Anterior cingulate cortex (tissue), 58 donors: Measurements from ENCODE around the gene FUOM.

ENCODE experiments used
- DNase-seq, 58 donors: peaks; one replicate each; lab custom pipeline; 2025; lab: John Stamatoyannopoulos, UW

Gene FUOM

GRCh38 chr10:133318494-133319127, 39.2 kb downstream of the FUOM start:
- DNase-seq: peak in 20 of 58 donors; percentile 9 to 66 (median 28)

DNA sequence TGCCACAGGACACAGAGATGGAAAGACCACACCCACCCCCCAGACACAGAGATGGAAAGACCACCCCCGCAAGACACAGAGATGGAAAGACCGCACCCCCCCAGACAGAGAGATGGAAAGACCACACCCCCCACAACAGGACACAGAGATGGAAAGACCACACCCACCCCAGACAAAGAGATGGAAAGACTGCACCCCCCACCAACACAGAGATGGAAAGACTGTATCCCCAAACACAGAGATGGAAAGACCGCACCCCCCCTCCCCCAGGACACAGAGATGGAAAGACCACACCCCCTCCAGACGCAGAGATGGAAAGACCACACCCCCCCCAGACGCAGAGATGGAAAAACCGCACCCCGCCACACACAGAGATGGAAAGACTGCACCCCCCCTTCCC, 41.1 kb downstream of the FUOM start:
- DNase-seq: no peak

DNA sequence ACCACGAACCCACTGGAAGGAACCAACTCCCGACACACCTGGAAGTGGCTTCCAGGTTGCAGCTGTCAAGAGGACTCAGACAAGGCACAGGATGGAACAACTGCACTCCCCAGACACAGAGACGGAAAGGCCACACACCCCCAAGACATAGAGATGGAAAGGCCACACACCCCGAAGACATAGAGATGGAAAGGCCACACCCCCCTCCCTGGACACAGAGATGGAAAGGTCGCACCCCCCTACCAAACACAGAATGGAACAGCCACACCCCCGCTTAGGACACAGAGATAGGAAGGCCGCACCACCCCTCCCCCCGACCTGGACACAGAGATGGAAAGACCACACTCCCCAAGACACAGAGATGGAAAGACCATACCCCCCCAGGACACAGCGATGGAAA, 41.6 kb downstream of the FUOM start:
- DNase-seq: no peak

DNA sequence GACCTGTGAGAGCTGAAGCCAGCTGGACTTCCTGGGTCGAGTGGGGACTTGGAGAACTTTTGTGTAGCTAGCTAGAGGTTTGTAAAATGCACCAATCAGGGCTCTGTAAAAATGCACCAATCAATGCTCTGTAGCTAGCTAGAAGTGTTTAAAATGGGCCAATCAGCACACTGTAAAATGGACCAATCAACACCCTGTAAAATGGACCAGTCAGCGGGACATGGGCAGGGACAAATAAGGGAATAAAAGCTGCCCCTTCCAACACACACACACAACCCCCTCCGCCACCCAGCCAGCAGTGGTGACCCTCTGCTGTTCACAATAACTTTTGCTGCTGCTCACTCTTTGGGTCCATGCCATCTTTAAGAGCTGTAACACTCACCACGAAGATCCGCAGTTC, 42.0 kb downstream of the FUOM start:
- DNase-seq: no peak

DNA sequence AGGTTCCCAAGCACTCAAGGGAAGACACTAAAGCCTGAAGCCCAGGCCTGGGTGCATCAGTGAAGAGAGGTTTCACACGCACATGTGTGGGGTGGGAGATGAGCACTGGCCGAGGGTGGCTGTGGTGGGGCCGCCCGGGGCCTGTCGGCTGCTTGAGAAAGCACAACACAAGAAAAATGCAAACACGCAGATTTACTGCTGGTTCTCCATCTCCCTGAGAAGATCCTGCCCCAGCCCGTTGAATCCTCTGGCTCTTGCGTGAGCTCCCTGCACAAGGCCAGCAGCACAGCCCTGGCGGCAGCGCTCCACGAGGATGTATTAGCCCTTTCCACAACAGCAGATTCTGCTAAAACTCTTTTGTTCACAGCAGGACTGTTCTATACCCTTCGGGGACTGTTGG, 42.9 kb downstream of the FUOM start:
- DNase-seq: no peak

DNA sequence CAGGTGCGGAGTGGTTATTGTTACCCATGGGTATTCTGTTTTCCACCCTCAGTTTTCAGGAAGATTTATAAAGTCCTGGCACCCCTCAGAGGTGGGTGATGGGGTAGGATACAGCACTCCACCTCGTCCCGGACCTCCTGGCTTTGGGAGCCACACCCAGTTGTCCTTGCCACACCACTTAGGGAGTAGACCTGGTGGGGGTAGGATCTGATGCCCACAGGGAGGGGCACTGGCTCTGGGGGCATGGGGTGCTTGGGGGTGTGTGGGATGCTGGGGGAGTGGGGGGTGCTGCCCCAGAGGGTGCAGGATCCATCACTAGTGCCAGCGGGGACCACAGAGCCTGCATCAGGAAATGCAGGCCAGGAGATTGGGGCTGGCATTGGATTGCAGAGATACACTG, 44.6 kb downstream of the FUOM start:
- no peak for DNase-seq

DNA sequence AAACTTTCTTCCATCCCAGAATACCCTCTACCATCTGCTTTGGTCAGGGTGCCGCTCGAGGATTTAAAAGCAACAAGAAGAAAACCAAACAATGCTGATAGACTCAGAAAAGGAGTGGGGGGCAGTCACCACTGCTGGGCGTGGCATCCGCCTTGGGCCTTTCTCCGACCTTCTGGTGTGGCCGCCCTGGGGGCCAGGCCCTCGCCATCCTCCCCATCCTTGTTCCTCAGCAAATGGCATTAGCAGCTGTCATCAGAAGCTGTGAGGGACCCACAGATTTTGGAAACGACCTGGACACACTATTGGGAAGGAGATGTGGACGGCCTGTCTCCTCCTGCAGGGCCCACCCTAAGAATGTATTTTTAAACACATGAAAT, 45.1 kb downstream of the FUOM start:
- DNase-seq: no peak

- no peak for DNase-seq
Observed at GRCh38 chr10:133312016-133312768, 45.6 kb downstream of the FUOM start.

DNA sequence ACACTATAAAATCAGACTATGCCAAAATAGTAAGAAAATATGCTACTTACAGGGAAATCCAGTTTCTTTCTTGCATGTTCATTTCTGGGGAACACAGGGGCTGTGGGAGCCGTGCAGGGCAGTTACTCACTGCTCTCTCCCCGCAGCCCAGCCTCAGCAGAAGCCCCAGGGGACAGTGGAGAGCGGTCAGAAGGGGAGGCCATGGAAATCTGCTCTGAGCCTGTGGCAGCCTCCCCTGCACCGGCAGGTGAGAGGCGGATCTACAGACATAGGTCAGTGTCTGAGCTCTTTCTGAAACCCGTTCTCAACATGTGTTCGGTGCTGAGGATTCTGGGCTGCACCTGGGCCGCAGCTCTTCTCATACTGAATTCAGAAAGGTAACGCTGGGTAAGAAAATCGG, 46.2 kb downstream of the FUOM start:
- no peak for DNase-seq

DNA sequence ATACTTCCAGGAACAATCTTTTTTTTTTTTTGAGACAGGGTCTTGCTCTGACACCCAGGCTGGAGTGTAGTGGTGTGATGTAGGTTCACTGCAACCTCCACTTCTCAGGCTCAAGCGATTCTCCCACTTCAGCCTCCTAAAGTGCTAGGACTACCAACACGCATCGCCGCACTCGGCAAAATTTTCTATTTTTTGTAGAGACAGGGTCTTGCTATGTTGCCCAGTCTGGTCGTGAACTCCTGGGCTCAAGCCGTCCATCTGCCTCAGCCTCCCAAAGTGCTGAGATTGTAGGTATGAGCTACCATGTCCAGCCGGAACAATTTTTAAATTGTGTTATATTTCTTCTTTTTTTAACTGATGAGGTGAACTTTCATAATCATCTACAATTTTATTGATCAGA, 47.0 kb downstream of the FUOM start:
- no peak for DNase-seq

- DNase-seq: no peak
Observed at GRCh38 chr10:133310399-133310755, 47.4 kb downstream of the FUOM start.

DNA sequence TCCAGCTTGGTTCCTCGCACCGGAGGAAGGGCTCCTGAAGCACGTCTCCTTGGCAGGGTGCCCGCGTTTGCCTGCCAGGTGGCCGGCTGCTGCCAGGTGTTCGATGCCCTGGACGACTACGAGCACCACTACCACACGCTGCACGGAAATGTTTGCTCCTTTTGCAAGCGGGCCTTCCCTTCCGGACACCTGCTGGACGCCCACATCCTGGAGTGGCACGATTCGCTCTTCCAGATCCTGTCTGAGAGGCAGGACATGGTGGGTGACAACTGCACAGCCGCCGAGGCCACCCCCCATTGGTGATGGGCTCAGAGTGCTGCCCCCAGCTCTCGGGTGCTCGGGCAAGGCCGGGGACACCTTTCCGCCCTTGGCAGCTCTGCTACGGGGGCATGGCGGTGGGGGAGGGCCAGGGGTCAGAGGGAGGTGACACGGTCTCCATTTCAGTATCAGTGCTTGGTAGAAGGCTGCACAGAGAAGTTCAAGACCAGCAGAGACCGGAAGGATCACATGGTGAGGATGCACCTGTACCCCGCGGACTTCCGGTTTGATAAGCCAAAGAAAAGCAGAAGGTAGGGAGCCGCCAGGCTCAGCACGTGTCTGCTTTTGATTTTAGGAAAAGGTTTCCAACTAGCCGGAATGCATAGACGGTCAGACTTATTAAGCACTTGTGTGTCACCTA, 48.0 kb downstream of the FUOM start:
- DNase-seq: no peak

- DNase-seq: peak in 57 of 58 donors; percentile 54 to 95 (median 87)
Observed at GRCh38 chr10:133309100-133309719, 48.6 kb downstream of the FUOM start.

DNA sequence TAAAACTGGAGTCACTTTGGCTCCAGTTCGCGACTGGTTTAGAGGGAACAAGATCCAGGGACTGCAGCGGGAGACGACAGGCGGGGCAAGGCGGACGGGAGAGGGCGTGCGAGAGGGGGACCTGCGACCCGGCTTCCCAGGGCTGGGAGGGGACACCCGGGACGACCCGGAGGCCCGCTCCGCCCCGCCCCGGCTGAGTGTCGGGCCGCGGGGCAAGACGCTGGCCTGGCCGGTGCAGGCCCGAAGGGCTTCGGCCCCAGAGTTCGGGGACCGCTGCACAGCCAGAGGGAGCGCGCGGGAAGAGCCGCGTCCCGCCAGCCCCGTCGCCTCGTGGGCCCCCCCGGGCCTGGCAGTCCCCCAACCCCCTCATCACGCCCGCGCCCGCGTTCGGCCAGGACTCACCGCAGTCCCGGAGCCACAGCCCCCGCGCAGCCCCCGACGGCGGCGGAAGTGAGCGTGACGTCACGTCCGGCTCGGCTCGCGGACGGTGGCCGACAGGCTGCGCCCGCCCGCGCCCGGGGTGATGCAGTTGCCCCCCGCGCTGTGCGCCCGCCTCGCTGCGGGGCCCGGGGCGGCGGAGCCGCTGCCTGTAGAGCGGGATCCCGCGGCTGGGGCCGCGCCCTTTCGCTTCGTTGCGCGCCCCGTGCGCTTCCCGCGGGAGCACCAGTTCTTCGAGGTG, 49.3 kb downstream of the FUOM start, which contains the start of the genes TUBGCP2 and ZNF511:
TSS of gene TUBGCP2 (minus strand) at position 452 of the 679 bp plus-strand sequence. CDS start 5,931 bp downstream, outside the sequence.
TSS of gene ZNF511 (plus strand) at position 494 of the 679 bp plus-strand sequence. CDS start at position 524, 30 bp downstream.
- DNase-seq: peak in 56 of 58 donors; percentile 26 to 95 (median 84)

DNA sequence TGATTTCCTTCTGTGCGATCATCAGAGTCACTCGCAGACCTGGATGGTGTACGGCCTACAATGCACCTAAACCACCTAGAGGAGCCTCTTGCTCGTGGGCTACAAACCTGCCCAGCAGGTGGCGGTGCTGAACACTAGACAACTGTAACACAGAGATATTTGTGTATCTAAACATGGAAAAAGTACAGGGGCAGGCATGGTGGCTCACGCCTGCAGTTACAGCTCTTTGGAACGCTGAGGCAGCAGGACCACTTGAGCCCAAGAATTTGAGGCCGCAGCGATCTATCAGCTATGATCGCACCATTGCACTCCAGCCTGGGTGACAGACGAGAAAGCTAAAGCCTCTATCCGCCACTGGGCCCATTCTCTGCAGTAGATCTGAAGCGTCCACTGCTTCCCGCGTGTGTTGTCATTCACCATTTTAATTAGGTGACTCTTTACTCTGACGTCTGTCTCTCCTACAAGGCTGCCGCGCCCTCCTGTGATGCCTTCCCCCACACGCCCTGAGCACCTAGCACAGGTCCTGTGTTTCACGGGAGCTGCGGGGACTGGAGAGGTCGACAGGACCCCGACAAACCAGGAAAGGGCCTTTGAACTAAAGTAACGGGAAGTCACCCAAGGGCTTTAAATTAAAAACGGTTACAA, 49.9 kb downstream of the FUOM start:
- DNase-seq: peak in 16 of 58 donors; percentile 7 to 67 (median 40)

DNA sequence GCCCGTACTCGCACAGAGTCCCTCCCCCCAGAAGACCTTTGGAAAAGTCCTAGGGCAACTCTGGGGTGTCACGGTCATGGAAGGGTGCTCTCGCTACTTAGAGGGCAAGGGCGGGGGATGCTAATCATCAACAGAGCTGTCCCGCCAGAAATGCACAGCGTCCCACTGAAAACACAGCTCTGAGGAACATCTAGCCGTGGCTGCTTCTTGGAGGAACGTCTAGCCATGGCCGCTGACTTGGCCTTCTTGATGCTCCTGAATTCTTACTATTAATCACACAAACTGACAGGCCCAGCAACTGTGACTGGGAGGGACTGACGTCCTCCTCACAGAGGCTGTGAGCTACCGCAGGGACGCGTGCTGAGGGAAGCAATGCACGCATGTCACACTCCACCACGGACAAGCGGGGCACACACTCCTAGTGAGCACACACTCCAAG, 50.9 kb downstream of the FUOM start:
- no peak for DNase-seq

- DNase-seq: no peak
Observed at GRCh38 chr10:133306097-133306476, 51.7 kb downstream of the FUOM start.
